WI38 (cell line): ENCODE results near the gene EID3.

Experiments
- H3K4me3 ChIP-seq: 2 replicates; pipeline ENCODE4 v1.5.1; 2011; ENCODE audit warnings: low read depth, mild to moderate bottlenecking, control low read depth, low read length
- CTCF ChIP-seq: IDR thresholded peaks from 2 replicates; pipeline ENCODE4 v1.5.1; 2012; ENCODE audit warnings: low read depth, mild to moderate bottlenecking, control low read depth, low read length

The EID3 gene

GRCh38 chr12:104334581-104334980 lies 31.0 kb downstream of the EID3 start:
- TF ChIP-seq CTCF = no peak
- no peak overlapping the region for H3K4me3 ChIP-seq

GRCh38 chr12:104336115-104336514 lies 32.6 kb downstream of the EID3 start:
- H3K4me3 ChIP-seq = no peak overlapping the region
- no peak for TF ChIP-seq CTCF

- no peak for TF ChIP-seq CTCF
- no peak overlapping the region for H3K4me3 ChIP-seq
Observed at GRCh38 chr12:104337030-104337558, 33.6 kb downstream of the EID3 start.

- H3K4me3 ChIP-seq = no peak overlapping the region
- TF ChIP-seq CTCF = no peak
Observed at GRCh38 chr12:104339663-104340062, 36.1 kb downstream of the EID3 start.

- no peak for TF ChIP-seq CTCF
- no peak overlapping the region for H3K4me3 ChIP-seq
Observed at GRCh38 chr12:104340177-104340576, 36.6 kb downstream of the EID3 start.

- no peak for TF ChIP-seq CTCF
- H3K4me3 ChIP-seq = no peak overlapping the region
Observed at GRCh38 chr12:104340925-104341611, 37.5 kb downstream of the EID3 start.

GRCh38 chr12:104342147-104342546 lies 38.6 kb downstream of the EID3 start:
- no peak overlapping the region for H3K4me3 ChIP-seq
- TF ChIP-seq CTCF = no peak
